HK-2 (cell line): ENCODE data around the gene PEX16.

Experiments used
- DNase-seq: peaks from one replicate; pipeline ENCODE4 v3.0.0-alpha.2; 2018; ENCODE audit not compliant: unreplicated experiment

The PEX16 gene

GRCh38 chr11:45917623-45918330 lies at the start of gene PEX16:
Gene PEX16 (minus strand): TSS chr11:45917877. CDS start chr11:45917811, 66 bp downstream.
- peak; percentile 93 for DNase-seq

GRCh38 chr11:45964911-45965389 lies 47.3 kb upstream of the PEX16 start:
- DNase-seq = peak; percentile 35

GRCh38 chr11:45961751-45962240 lies 44.1 kb upstream of the PEX16 start:
- no peak for DNase-seq

- DNase-seq = no peak
Measured at GRCh38 chr11:45960387-45961095, 42.9 kb upstream of the PEX16 start.

GRCh38 chr11:45959851-45960250 lies 42.2 kb upstream of the PEX16 start:
- DNase-seq = no peak

GRCh38 chr11:45949992-45950407 lies 32.3 kb upstream of the PEX16 start:
- DNase-seq = no peak

GRCh38 chr11:45948356-45948755 lies 30.7 kb upstream of the PEX16 start:
- DNase-seq = no peak

GRCh38 chr11:45947885-45948284 lies 30.2 kb upstream of the PEX16 start:
- no peak for DNase-seq

- DNase-seq = no peak
Measured at GRCh38 chr11:45945397-45945999, 27.8 kb upstream of the PEX16 start.

GRCh38 chr11:45942381-45942780 lies 24.7 kb upstream of the PEX16 start:
- DNase-seq = no peak

- DNase-seq = no peak
Measured at GRCh38 chr11:45941285-45941684, 23.6 kb upstream of the PEX16 start.

- DNase-seq = no peak
Measured at GRCh38 chr11:45939836-45940235, 22.2 kb upstream of the PEX16 start.

GRCh38 chr11:45937916-45938315 lies 20.2 kb upstream of the PEX16 start:
- DNase-seq = no peak

- DNase-seq = no peak
Measured at GRCh38 chr11:45936511-45937054, 18.9 kb upstream of the PEX16 start.

GRCh38 chr11:45935349-45936064 lies 17.8 kb upstream of the PEX16 start:
- DNase-seq = no peak

- no peak for DNase-seq
Measured at GRCh38 chr11:45934580-45935318, 17.1 kb upstream of the PEX16 start.

- no peak for DNase-seq
Measured at GRCh38 chr11:45933846-45934579, 16.3 kb upstream of the PEX16 start.

- DNase-seq = peak; percentile 46
Measured at GRCh38 chr11:45933131-45933831, 15.6 kb upstream of the PEX16 start.

GRCh38 chr11:45932217-45932616 lies 14.5 kb upstream of the PEX16 start:
- DNase-seq = no peak

GRCh38 chr11:45931739-45932138 lies 14.1 kb upstream of the PEX16 start:
- no peak for DNase-seq
